HG03558 (cell line): ENCODE measurements around the gene SLC2A14.
"Not testable (repeated sequence)": the region's sequence is repeated elsewhere in the genome, so short reads cannot be mapped to it uniquely, and the experiment has no call there.

ENCODE experiments used
- ATAC-seq: cut with Tn5 transposase; IDR thresholded peaks from one replicate; pipeline ENCODE4 v1.9.1; 2021; ENCODE audit warnings: moderate number of reproducible peaks; ENCODE audit not compliant: unreplicated experiment; ENCODE audit errors: extremely low read depth

The SLC2A14 gene

DNA sequence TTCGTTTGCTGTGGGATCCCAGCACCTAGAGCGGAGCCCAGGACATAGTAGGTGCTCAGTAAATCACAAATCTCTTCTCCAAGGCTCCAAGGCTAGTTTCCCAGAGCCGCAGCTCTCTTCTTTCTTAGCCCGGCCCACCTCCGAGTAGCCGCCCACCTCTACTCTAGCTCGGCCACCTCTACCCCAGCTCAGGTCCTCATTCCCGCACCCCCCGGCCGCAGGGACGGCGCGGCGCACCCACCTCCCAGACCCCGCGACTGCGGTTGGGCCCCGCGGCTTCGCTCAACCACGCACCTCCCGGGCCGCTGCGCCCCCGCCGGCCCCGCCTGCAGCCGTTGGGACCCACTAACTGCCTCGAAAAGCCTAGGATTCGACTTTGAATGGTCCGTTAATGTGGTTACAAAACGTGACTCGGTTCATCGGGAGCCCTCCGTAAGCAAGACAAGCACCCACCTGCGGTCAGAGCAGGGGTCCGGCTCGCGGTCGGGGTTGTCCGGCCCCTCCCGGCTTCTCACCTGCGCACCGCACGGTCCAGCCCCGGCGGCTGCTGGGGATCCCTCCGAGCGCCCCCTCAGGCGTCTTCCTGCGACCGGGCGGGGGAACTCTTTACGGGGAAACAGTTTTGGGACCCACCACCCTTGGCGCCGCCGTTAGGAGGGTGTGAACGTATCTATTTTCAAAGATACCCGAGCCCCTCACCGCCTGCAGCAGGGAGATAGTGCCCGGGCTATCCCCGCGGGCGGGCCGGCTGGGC, at the start of gene SLC2A14:
Gene SLC2A14 (minus strand): TSS at position 350 of the 754 bp plus-strand sequence. CDS start 3,035 bp downstream, outside the sequence.
- no peak for ATAC-seq

DNA sequence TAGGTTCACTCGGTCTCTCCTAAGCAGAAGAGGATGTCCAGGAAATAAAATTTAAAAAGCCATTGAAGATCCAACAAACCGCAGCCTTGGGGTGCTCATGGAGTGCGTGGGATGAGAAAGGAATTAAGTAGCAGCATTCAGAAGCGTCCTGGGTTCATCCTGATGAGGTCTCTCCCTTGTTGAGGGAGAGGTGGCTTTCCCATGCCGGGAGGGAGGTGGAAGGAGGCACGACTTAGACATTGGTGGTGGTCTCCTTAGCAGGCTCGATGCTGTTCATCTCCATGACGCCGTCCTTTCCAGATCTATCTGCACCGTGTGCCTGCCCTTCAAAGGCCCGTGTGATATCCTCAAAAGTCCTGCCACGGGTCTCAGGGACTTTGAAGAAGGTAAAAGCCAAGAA, 48.5 kb upstream of the SLC2A14 start:
- ATAC-seq = not testable (repeated sequence)

DNA sequence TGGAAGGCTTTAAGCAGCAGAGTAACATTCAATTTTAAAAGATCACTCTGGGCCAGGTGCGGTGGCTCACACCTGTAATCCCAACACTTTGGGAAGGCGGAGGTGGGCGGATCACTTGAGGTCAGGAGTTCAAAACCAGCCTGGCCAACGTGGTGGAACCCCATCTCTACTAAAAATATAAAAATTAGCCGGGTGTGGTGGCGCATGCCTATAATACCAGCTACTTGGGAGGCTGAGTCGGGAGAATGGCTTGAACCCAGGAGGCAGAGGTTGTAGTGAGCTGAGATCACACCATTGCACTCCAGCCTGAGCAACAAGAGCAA, 45.5 kb upstream of the SLC2A14 start:
- not testable (repeated sequence) for ATAC-seq

DNA sequence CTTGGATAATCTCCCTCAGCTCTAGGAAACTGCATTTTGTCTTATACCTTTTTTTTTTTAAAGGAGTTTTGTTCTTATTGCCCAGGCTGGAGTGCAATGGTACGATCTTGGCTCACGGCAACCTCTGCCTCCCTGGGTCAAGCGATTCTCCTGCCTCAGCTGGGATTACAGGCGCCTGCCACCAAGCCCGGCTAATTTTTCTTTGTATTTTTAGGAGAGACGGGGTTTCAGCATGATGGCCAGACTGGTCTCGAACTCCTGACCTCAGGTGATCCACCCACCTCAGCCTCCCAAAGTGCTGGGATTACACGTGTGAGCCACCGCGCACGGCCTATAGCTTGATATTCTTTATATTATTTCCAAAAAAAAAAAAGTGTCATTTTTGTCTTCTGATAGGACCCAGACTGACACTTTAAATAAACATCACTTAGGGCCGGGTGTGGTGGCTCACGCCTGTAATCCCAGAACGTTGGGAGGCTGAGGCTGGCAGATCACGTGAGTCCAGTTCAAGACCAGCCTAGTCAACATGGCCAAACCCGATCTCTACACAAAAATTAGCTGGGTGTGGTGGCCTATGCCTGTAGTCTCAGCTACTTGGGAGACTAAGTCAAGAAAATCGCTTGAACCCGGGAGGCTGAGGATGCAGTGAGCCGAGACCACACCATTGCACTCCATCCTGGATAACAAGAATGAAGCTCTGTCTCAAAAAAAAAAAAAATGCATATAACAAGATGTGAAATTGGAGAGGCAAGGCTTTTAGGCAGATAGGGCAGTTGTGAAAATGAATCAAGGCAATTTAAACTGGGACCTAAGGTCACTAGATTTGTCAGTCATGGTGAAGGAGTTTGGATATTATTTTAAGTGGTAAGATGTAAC, 44.9 kb upstream of the SLC2A14 start:
- ATAC-seq = no peak

DNA sequence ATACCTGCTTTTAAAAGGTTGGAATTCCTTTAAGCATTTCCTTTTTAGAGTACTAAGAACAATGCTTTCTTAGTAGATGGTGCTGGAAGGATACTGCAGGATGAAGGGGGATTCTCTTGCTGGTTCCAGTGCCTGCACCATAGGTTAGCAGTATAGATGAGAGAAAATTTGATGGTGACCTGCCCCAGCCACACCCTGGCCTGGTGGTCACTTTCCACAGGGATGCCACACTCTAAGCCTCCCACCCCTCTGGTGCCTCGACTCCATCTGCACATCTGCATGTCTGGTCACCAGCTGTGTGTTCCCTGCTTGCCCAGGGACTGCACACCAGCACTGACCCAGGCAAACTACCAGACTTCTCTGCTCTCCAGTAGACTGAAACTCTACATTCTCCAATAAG, 44.2 kb upstream of the SLC2A14 start:
- ATAC-seq = no peak

DNA sequence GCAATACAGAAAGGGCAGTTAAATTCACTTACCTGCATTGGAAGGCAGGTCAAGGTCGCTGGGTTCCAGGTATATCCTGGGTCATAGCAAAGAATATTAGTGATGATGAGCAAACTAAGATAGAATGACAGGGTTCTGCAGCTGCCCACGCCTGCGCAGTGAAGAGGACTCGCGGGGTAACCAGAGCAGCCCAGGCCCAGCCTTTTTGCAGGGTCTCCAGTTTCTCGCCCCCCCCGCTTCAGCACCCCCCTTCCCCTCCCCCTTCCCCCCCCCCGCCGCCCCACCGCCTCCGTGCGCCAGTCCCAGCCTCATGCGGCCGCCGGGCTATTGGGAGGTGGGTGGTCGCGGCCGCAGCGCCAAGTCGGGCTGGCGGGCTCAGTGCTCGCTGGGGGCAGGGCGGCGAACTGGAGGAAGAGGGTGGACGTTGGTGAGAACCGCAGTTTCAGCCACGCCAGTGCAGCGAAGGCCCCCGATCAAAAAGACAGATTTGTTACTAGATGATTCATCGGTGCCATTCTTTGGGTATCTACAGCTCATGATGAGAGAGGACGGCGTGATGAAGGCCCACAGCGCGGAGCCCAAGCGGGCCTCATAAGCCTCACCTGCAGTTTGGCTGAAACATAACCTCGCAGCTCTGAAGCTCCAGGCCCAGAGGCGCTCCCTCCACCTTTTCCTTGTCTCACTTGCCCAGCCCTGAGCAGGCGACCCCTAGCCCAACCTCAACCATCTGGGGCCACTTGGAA, 43.1 kb upstream of the SLC2A14 start:
- no peak for ATAC-seq

DNA sequence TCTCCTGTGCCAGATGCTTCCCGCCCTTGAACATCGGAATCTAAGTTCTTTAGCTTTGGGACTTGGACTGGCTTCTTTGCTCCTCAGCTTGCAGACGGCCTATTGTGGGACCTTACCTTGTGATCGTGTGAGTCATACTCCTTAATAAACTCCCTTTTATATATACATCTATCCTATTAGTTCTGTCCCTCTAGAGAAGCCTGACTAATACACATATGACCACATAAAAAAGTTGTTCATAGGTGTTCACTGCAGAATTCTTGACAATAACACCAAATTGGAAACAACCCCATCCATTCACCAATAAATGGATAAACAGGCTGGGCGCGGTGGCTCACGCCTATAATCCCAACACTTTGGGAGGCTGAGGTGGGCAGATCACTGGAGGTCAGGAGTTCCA, 37.4 kb upstream of the SLC2A14 start:
- ATAC-seq = not testable (repeated sequence)

DNA sequence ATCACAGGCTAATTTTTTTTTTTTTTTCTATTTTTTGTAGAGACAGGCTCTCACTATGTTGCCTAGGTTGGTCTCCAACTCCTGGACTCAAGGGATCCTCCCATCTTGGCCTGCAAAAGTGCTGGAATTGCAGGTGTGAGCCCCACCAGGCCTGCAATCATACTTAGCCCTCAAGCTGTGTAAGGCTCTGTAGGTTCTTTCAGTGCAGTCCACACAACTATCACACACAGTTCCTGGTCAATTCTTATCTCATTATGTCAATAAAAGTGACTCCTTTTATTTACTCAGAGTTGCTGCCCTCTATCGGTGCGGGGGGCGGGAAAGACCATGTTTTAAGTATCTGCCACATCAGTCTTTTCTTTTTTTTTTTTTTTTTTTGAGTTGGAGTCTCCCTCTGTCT, 34.3 kb upstream of the SLC2A14 start:
- no peak for ATAC-seq

DNA sequence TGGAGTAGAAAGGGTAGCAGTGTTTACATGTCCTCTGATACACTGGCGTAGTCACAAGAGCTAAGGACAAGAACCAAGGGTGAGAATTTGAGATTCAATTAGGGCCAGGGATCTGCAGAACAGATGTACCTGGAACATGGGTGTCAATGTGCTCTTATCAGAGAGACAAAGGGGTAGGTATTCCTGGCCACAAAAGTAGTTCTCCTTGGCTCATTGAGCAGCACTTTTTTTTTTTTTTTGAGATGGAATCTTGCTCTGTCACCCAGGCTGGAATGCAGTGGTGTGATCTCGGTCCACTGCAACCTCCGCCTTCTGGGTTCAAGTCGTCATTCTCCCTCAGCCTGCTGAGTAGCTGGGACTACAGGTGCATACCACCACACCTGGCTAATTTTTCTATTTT, 33.6 kb upstream of the SLC2A14 start:
- not testable (repeated sequence) for ATAC-seq

DNA sequence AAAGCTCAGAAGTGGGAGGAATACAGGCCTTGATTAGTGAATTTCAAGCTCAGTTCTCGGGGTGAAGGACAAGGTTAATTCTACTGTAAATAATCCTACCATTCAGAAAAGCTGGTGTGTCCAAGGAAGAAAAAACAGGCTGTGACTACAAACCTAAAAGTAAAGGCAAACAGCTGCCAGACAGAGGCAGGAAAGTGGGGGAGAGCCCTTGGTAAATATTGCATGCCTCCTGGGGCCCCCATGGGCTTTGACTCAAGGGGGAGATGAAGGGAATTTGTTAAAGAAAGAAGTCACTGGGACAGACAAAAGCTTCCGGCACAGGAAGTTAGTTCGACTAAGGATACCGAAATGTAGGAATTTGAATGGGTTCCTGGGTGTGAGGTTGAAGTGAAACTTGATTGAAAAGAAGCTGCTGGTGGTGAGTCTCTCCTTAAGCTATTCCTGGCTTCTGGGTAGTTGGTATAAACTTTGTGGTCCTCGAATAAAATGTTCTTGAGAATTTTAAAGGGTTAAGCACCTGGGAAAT, 32.9 kb upstream of the SLC2A14 start:
- not testable (repeated sequence) for ATAC-seq

DNA sequence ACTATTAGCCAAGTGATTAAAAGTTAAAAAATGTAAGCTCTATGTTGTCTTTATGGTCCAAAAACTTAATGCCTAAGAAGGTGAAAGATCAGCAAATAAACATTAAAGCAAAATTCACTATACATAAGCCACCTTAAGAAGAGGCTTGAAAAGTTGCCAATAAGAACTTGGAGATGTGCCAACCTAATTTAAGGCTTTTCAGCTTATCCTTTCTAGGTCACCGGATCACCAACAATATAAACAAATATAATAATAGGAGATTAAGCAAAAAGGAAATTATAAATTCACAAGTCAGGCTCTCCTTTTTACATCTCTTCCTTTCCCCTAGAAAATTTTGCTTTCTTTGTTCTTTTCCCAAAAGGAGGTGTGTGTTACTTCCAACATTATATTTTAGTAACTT, 32.4 kb upstream of the SLC2A14 start:
- ATAC-seq = no peak

DNA sequence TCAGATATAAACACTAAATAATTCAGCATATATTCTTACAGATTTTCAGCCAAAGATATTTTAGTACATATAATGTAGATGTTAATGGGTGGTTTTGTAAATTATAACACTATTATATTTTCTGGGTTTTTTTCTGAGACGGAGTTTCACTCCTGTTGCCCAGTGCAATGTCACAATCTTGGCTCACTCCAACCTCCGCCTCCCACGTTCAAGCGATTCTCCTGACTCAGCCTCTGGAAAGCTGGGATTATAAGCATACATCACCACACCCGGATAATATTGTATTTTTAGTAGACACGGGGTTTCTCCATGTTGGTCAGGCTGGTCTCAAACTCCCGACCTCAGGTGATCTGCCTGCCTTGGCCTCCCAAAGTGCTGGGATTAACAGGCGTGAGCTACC, 29.7 kb upstream of the SLC2A14 start:
- not testable (repeated sequence) for ATAC-seq

DNA sequence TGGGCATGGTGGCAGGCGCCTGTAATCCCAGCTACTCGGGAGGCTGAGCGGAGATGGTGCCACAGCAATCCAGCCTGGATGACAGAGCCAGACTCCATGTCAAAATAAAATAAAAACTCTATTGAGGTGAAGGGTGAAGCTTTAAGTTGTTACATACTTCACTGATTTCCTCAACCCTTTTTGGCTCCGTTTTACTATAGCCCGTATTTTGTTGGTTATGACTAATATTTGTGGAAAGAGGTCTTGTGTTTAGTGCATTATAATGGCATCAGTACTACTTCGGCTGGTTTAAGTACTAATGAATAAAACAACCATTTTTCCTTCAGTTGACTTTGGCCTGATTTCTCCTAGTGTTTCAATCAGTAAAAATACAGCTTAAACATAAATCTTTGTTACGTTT, 27.0 kb upstream of the SLC2A14 start:
- no peak for ATAC-seq

DNA sequence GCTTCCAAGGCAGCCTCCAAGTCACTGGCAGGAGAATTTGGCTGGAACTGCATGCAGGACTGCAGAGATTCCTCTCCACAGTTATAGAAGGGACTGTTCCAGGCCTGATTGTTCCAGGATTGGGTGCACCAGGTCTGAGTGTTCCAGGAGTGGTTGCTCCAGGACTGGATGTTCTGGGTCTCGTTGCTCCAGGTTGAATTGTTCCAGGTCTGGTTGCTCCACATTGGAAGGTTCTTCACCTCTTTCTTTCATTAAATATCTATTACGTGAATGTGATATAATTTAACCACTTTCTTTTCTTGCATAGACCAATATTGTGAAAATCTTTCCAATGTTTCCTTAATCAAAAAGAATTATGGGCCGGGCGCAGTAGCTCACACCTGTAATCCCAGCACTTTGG, 24.0 kb upstream of the SLC2A14 start:
- not testable (repeated sequence) for ATAC-seq

DNA sequence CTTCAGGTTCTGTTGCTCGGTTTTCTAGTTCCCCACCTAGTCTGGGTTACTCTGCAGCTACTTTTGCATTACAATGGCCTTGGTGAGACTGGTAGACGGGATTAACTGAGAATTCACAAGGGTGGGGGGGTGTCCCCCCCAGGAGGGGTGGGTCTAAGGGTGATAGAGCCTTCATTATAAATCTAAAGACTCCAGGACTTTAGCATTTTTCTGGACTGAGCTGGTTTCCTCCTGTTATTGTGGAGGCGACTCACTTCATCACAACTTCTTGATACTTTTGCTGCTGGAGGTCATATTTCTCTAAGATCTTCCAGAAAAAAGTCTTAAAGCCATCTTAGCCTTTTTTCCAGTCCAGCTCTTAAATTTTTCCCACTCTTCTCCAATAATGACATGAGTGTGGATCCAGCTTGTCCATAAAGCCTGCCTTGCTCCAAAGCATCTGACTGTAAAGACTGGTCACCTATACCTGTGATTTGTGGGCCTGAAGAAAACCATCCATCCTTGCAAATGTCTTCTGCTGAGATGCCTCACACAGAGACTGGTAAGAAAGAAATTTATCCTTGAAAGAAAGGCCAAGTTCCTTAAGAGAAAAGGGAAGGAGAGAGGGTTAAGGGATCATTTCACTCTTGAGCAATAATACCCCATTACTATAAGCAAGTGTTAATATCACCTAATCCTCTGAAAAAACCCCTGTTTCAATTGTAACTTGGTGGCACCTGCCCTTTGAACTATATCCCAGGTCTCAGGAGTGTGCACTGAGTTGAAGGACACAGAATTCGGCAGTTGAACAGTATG, 19.7 kb upstream of the SLC2A14 start:
- no peak for ATAC-seq

DNA sequence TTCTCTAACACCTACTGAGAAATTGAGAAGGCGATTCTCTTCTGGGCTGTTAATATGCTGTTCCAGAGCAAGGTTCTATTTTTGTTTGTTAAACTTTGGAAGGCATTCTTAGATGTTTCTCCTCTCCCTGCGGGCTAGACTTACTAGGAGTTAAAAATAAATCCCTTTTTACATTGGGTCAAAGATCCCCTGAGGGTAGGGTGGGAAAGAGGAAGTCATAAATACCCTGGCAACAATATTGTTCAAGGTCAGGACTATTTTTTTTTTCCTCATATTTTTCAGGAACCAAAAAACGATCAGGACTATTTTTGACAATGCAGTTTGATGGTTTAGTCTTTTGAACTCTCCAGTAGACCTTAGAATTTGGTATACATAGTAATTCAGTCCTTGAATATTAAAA, 12.0 kb upstream of the SLC2A14 start:
- no peak for ATAC-seq

DNA sequence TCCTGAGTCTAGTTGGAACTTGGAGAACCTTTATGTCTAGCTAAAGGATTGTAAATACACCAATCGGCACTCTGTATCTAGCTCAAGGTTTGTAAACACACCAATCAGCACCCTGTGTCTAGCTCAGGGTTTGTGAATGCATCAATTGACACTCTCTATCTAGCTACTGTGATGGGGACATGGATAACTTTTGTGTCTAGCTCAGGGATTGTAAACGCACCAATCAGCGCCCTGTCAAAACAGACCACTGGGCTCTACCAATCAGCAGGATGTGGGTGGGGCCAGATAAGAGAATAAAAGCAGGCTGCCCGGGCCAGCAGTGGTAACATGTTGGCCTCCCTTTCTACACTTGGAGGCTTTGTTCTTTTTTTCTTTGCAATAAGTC, 9.0 kb upstream of the SLC2A14 start:
- ATAC-seq = not testable (repeated sequence)

DNA sequence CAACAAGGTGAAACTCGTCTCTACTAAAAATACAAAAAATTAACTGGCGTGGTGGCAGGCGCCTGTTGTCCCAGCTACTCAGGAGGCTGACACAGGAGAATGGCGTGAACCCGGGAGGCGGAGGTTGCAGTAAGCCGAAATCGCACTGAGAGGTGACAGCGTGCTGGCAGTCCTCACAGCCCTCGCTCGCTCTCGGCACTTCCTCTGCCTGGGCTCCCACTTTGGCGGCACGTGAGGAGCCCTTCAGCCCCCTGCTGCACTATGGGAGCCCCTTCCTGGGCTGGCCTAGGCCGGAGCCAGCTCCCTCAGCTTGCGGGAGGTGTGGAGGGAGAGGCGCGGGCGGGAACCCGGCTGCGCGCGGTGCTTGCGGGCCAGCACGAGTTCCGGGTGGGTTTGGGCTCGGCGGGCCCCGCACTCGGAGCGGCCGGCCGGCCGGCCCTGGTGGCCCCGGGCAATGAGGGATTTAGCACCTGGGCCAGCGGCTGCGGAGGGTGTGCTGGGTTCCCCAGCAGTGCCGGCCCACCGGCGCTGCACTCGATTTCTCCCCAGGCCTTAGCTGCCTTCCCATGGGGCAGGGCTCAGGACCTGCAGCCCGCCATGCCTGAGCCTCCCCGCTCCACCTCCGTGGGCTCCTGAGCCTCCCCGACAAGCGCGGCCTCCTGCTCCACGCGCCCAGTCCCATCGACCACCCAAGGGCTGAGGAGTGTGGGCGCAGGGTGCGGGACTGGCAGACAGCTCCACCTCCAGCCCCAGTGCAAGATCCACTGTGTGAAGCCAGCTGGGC, 8.4 kb upstream of the SLC2A14 start:
- not testable (repeated sequence) for ATAC-seq

DNA sequence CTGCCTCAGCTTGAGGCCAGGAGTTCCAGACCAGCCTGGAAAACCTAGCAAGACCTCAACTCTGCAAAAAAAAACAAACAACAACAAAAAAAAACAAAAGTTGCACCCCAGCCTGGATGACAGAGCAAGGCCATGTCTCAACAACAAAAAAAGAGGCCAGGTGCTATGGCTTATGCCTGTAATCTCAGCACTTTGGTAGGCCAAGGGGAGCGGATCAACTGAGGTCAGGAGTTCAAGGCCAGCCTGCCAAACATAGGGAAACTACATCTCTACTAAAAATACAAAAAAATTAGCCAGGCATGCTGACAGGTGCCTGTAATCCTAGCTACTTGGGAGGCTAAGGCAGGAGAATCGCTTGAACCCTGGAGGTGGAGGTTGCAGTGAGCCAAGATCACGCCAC, 6.5 kb upstream of the SLC2A14 start:
- ATAC-seq = no peak
